ENCODE results near the gene CST1. TPM values are rescaled to one million over a fixed set of nuclear protein-coding genes. Genes with fewer than 3 reads are reported as not detected.
A peak's percentile ranks its signal among the peaks of the same experiment; 100 is the strongest.
"Not testable (repeated sequence)": the region's sequence is repeated elsewhere in the genome, so short reads cannot be mapped to it uniquely, and the experiment has no call there.

Gene CST1, protein sequence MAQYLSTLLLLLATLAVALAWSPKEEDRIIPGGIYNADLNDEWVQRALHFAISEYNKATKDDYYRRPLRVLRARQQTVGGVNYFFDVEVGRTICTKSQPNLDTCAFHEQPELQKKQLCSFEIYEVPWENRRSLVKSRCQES
- not detected for total RNA-seq

GRCh38 chr20:23750786-23751185 lies at the start of gene CST1:
TSS of gene CST1 (minus strand) at chr20:23750935. CDS start at chr20:23750866, 69 bp downstream.
- DNase-seq (ENCODE audit: low spot score in 2 of 2); FAIRE-seq: not testable (repeated sequence)

DNA sequence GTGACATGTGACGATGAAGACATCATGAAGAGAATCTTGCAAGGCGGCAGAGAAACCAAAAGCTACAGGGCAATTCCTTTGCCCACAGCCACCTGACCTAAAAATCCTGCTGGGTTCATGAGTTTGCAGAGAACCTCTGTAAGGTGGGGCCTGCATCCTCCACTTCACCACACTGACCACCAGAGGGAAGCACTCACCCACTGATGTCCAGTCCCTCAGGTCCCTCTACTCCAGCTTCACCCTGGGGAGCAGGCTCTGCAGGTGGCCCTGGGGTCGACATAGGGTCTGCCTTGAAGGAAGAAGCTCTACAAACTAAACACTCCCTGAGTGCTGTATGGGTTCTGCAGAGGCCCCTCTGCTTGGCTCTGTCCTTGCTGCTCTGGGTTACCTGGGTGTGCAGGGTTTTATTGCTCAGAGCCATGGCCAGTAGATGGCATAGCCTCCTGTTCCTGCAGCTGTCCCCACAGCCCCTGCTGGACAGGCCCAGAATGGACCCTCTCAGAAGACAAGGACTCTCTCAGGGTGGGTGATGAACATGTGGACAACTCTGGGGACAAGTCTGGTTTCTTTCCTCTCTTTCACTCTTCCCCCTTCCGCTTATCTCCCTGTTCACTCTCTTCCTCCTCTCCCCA lies 48.6 kb upstream of the CST1 start:
- DNase-seq (ENCODE audit: low spot score in 2 of 2); FAIRE-seq: not testable (repeated sequence)

GRCh38 chr20:23795526-23795925 lies 44.8 kb upstream of the CST1 start:
- no peak for FAIRE-seq
- no peak for DNase-seq (ENCODE audit: low spot score in 2 of 2)

GRCh38 chr20:23794841-23795240 lies 44.1 kb upstream of the CST1 start:
- DNase-seq (ENCODE audit: low spot score in 2 of 2) (no peak), FAIRE-seq (no peak)

DNA sequence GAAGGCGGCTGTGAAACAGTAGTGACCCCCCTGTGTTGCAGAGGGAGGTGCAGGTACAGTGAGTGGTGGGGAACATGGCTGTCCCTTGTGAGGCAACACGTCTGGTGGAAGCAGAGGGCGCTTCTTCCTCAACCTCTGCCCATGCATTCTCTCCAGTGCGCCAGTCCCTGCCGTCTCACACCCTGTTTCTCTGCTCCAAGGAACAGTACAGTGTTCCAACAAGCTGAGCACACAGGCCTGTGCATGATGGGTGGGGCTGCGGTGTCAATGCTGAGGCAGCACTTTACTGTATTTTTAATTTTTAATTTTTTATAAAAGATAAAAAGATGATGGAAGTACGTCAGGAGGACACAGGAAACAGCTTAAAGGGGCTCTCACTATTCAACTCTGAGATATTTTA lies 43.3 kb upstream of the CST1 start:
- FAIRE-seq = no peak
- DNase-seq (ENCODE audit: low spot score in 2 of 2) = no peak

DNA sequence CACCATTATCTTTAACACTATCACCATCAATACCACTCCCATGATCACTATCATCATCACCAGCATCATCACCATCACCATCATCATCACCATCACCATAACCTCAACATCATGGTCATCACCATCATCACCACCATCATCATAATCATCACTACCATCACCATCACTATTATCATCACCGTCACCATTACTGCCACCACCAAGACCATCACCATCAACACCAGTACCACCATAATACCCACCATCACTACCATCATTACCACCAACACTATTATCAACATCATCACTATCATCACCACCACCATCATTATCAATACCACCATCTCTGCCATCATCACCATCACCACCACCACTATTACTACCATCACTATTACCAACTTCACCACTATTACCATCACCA lies 32.7 kb upstream of the CST1 start:
- no peak for FAIRE-seq

GRCh38 chr20:23782366-23782983 lies 31.7 kb upstream of the CST1 start:
- FAIRE-seq = no peak
- DNase-seq (ENCODE audit: low spot score in 2 of 2) = peak in 1 of 2 donors; percentile 20

More for the DNA sequence above, 32.7 kb upstream of the CST1 start:
- DNase-seq (ENCODE audit: low spot score in 2 of 2) = no peak

DNA sequence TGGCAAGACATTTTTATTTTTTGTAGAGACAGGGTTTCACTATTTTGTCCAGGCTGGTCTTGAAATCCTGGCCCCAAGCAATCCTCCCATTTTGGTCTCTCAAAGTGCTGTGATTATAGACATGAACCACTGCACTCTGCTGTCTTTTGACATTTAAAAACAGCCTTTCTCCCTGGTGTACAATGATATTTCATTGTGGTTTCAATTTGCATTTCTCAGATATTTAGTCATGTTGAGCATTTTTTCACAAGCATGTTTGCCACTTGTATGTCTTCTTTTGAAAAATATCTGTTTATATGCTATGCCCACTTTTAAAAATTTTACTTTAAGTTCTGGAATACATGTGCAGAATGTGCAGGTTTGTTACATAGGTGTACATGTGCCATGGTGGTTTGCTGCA lies 27.9 kb upstream of the CST1 start:
- not testable (repeated sequence) for FAIRE-seq; DNase-seq (ENCODE audit: low spot score in 2 of 2)

DNA sequence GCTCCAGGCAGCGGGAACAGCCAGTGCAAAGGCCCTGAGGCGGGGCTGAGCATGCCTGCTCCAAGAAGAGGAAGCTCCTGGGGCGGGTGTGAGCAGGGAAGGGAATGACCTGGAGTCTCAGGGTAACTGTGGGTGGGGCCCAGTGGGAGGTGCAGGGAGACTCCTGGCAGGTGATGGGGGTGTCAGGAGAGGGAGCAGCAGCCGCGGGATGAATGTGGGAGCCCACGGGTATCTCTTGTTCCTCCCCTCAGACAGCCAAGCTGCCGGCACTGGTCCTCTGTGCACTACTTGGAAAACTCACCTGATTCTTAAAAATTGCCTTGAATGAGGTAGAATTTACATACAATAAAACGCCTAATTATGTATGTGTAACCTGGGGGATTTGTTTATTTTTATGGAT lies 26.6 kb upstream of the CST1 start:
- not testable (repeated sequence) for FAIRE-seq; DNase-seq (ENCODE audit: low spot score in 2 of 2)

- FAIRE-seq (no peak), DNase-seq (ENCODE audit: low spot score in 2 of 2) (no peak)
Observed at GRCh38 chr20:23776067-23776771, 25.5 kb upstream of the CST1 start.

- DNase-seq (ENCODE audit: low spot score in 2 of 2) = no peak
- no peak for FAIRE-seq
Observed at GRCh38 chr20:23774081-23774480, 23.3 kb upstream of the CST1 start.

DNA sequence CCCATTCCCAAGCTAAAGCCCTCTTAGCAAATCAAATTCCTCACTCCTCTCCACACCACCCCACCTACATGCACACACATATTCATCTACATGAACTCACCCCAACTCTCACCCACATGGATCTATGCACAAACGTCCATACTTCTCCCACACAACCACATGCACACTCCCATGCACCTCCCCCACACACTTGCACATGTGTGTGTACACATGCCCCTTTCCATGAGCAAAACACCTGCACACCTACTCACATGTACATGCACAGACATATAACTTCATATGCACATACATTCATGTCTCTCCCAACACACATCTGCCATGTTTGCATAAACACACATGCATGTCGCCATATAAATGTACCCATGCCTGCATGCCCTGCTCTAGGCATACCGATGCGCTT lies 22.8 kb upstream of the CST1 start:
- FAIRE-seq = no peak
- no peak for DNase-seq (ENCODE audit: low spot score in 2 of 2)

- FAIRE-seq = no peak
- no peak for DNase-seq (ENCODE audit: low spot score in 2 of 2)
Observed at GRCh38 chr20:23773127-23773526, 22.4 kb upstream of the CST1 start.

DNA sequence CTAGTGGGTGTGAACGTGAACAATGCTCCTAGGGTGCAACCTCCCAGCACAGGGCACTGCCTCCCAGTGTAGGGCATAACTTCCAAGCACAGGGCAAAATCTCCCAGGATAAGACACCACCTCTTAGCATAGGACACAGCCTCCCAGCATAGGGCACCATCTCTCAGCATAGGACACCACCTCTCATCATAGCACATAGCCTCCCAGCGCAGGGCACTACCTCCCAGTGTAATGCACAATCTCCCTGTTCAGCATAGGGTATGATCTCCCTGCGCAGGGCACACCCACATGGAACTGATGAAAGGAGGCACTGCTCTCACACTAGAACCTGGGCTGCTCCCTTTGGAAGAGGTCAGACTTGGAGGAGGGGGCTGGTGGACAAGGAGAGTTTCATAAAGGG lies 21.3 kb upstream of the CST1 start:
- DNase-seq (ENCODE audit: low spot score in 2 of 2) (no peak), FAIRE-seq (no peak)

- FAIRE-seq = no peak
- DNase-seq (ENCODE audit: low spot score in 2 of 2) = no peak
Observed at GRCh38 chr20:23770384-23770783, 19.6 kb upstream of the CST1 start.

- not testable (repeated sequence) for FAIRE-seq
Observed at GRCh38 chr20:23768520-23768919, 17.8 kb upstream of the CST1 start.

DNA sequence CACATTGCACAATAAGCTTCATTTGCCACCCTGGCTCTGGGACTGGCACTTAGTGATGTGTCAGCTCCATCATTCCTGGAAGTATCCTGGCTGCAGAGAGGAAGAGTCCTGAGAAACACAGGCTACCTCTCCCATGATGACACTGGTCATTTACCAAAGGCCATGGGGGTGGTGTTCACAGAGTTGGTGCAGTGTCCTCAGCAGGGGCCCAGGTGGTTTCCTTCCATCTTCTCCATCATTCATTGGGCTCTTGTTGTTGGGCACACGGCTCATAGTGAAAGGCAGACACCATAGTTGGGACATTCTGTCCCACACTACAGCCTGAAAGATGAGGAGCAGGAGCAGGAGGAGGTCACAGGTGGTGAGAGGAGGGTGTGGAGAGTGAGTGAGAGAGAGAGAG lies 15.8 kb upstream of the CST1 start:
- FAIRE-seq (no peak), DNase-seq (ENCODE audit: low spot score in 2 of 2) (no peak)

More at GRCh38 chr20:23768520-23768919, 17.8 kb upstream of the CST1 start:
- DNase-seq (ENCODE audit: low spot score in 2 of 2) = not testable (repeated sequence)

- DNase-seq (ENCODE audit: low spot score in 2 of 2) = no peak
- FAIRE-seq = no peak
Observed at GRCh38 chr20:23765578-23765977, 14.8 kb upstream of the CST1 start.

- not testable (repeated sequence) for DNase-seq (ENCODE audit: low spot score in 2 of 2); FAIRE-seq
Observed at GRCh38 chr20:23764630-23765029, 13.9 kb upstream of the CST1 start.

- FAIRE-seq = no peak
- DNase-seq (ENCODE audit: low spot score in 2 of 2) = no peak
Observed at GRCh38 chr20:23763345-23763744, 12.6 kb upstream of the CST1 start.

GRCh38 chr20:23759306-23759940 lies 8.7 kb upstream of the CST1 start:
- FAIRE-seq = no peak
- no peak for DNase-seq (ENCODE audit: low spot score in 2 of 2)
